Loucy (cell line): Measurements from ENCODE around the gene SMOC2.

ENCODE experiments used
- H2AFZ ChIP-seq: fragments of 200-600 bp; sonication (generic); 2 replicates; pipeline ENCODE4 v1.6.0; 2016; ENCODE audit warnings: antibody characterized with exemption, mild to moderate bottlenecking, low read length, moderate library complexity
- H3F3A ChIP-seq: fragments of 200-600 bp; 2 replicates; pipeline ENCODE4 v1.6.0; 2016; ENCODE audit warnings: antibody characterized with exemption, low read depth, mild to moderate bottlenecking
- H3K27me3 ChIP-seq: fragments of 200-600 bp; sonication (generic); 2 replicates; pipeline ENCODE4 v1.6.1; 2014; ENCODE audit warnings: low read length, mild to moderate bottlenecking; ENCODE audit not compliant: insufficient read depth, poor library complexity, severe bottlenecking
- H3K36me3 ChIP-seq: fragments of 200-600 bp; sonication (generic); 2 replicates; pipeline ENCODE4 v1.6.1; 2016; ENCODE audit warnings: low read length; ENCODE audit not compliant: insufficient read depth
- H3K4me1 ChIP-seq: fragments of 200-600 bp; sonication (generic); 2 replicates; pipeline ENCODE4 v1.5.1; 2014; ENCODE audit warnings: low read length, mild to moderate bottlenecking; ENCODE audit not compliant: insufficient read depth, poor library complexity, severe bottlenecking
- H3K4me2 ChIP-seq: fragments of 200-600 bp; sonication (generic); 2 replicates; pipeline ENCODE4 v1.6.0; 2014; ENCODE audit warnings: antibody characterized with exemption, low read length, low read depth, mild to moderate bottlenecking; ENCODE audit not compliant: poor library complexity, severe bottlenecking
- H3K4me3 ChIP-seq: fragments of 200-600 bp; sonication (generic); 2 replicates; pipeline ENCODE4 v1.5.1; 2014; ENCODE audit warnings: low read length, mild to moderate bottlenecking, mixed read lengths; ENCODE audit not compliant: poor library complexity, severe bottlenecking
- H3K79me2 ChIP-seq: fragments of 200-600 bp; sonication (generic); 2 replicates; pipeline ENCODE4 v1.6.1; 2014; ENCODE audit warnings: low read length; ENCODE audit not compliant: insufficient read depth
- H3K9ac ChIP-seq: fragments of 200-600 bp; sonication (generic); 2 replicates; pipeline ENCODE4 v1.6.0; 2014; ENCODE audit warnings: mild to moderate bottlenecking, low read depth, low read length, moderate library complexity; ENCODE audit not compliant: poor library complexity, severe bottlenecking
- H3K9me2 ChIP-seq: fragments of 200-600 bp; sonication (generic); replicated peaks from 2 replicates; pipeline ENCODE4 v1.6.1; 2016; ENCODE audit warnings: low read depth, low read length, mixed read lengths
- H3K9me3 ChIP-seq: fragments of 200-600 bp; sonication (generic); 2 replicates; pipeline ENCODE4 v1.6.1; 2014; ENCODE audit warnings: mild to moderate bottlenecking, antibody characterized with exemption, low read length, low read depth; ENCODE audit not compliant: insufficient read depth
- H4K20me1 ChIP-seq: fragments of 200-600 bp; sonication (generic); 2 replicates; pipeline ENCODE4 v1.6.0; 2014; ENCODE audit warnings: antibody characterized with exemption, low read length, mild to moderate bottlenecking; ENCODE audit not compliant: insufficient read depth, poor library complexity, severe bottlenecking
- CTCF ChIP-seq: fragments of 200-600 bp; sonication (generic); conservative IDR thresholded peaks from 2 replicates; pipeline ENCODE4 v1.5.1; 2014; ENCODE audit warnings: mild to moderate bottlenecking, antibody characterized with exemption, low read length
- EZH2phosphoT487 ChIP-seq: fragments of 200-600 bp; IDR thresholded peaks from 2 replicates; pipeline ENCODE4 v1.6.1; 2018; ENCODE audit warnings: antibody characterized with exemption, mild to moderate bottlenecking, moderate library complexity, borderline replicate concordance

Gene SMOC2

GRCh38 chr6:168623736-168624135 is 182.8 kb downstream of the SMOC2 start:
- Histone ChIP-seq H3K27me3 (no peaks in the 10 kb centered on the region), H3K4me2 (no peak overlapping the region), H3K9ac (no peak overlapping the region), H2AFZ (no peak overlapping the region), H3K36me3 (no peaks in the 10 kb centered on the region), H3K9me2 (no peaks in the 10 kb centered on the region), H3K79me2 (no peaks in the 10 kb centered on the region), H4K20me1 (no peaks in the 10 kb centered on the region), H3K4me1 (no peaks in the 10 kb centered on the region), H3K4me3 (no peak overlapping the region), H3F3A (no peaks in the 10 kb centered on the region), H3K9me3 (peaks cover 20% of the 10 kb centered on the region; the same call in 1 of the 2 replicates)
- TF ChIP-seq CTCF (no peak), EZH2phosphoT487 (no peak)

GRCh38 chr6:168624540-168624939 is 183.6 kb downstream of the SMOC2 start:
- no peaks in the 10 kb centered on the region for H3K4me1 ChIP-seq
- H3K36me3 ChIP-seq = no peaks in the 10 kb centered on the region
- peaks cover 20% of the 10 kb centered on the region; the same call in 1 of the 2 replicates for H3K9me3 ChIP-seq
- TF ChIP-seq CTCF (no peak), EZH2phosphoT487 (no peak)
- no peak overlapping the region for H3K9ac ChIP-seq
- H4K20me1 ChIP-seq = no peaks in the 10 kb centered on the region
- H3K9me2 ChIP-seq = no peaks in the 10 kb centered on the region
- H3F3A ChIP-seq = no peaks in the 10 kb centered on the region
- no peak overlapping the region for H2AFZ ChIP-seq
- no peaks in the 10 kb centered on the region for H3K27me3 ChIP-seq
- H3K79me2 ChIP-seq = no peaks in the 10 kb centered on the region
- H3K4me2 ChIP-seq = no peak overlapping the region
- no peak overlapping the region for H3K4me3 ChIP-seq

GRCh38 chr6:168624948-168625347 is 184.0 kb downstream of the SMOC2 start:
- Histone ChIP-seq H3F3A (no peaks in the 10 kb centered on the region), H3K79me2 (no peaks in the 10 kb centered on the region), H3K36me3 (no peaks in the 10 kb centered on the region), H3K4me3 (no peak overlapping the region), H3K9me2 (no peaks in the 10 kb centered on the region), H3K4me1 (no peaks in the 10 kb centered on the region), H3K4me2 (no peak overlapping the region), H4K20me1 (no peaks in the 10 kb centered on the region), H2AFZ (no peak overlapping the region), H3K9ac (no peak overlapping the region), H3K9me3 (peaks cover 20% of the 10 kb centered on the region; the same call in 1 of the 2 replicates), H3K27me3 (no peaks in the 10 kb centered on the region)
- TF ChIP-seq CTCF (no peak), EZH2phosphoT487 (no peak)
